Keratinocyte (primary cell): ENCODE measurements around the gene SPTBN1.

Experiments
- CTCF ChIP-seq, 3 experiments: IDR thresholded peaks in 1 of 3; conservative IDR thresholded peaks in 1 of 3; optimal IDR thresholded peaks in 1 of 3; 2 replicates in 2 of 3; 3 replicates in 1 of 3; pipeline versions ENCODE3 to v1.5.1; 2011; ENCODE audit warnings: low read length in 3 of 3, mild to moderate bottlenecking in 3 of 3, moderate library complexity in 2 of 3, control low read depth in 1 of 3, inconsistent platforms in 1 of 3; ENCODE audit not compliant: insufficient read depth in 2 of 3; ENCODE audit errors: extremely low read depth in 1 of 3
- EZH2 ChIP-seq: IDR thresholded peaks from one replicate; pipeline ENCODE4 v1.6.1; 2012; ENCODE audit warnings: inconsistent platforms, mild to moderate bottlenecking, low read length, moderate library complexity

GRCh38 chr2:54543733-54544396 lies 87.7 kb downstream of the SPTBN1 start:
- TF ChIP-seq CTCF (optimal IDR thresholded peaks at IDR 0.05 in 1 of 3, IDR thresholded peaks at IDR 0.05 in 1 of 3, conservative IDR thresholded peaks at IDR 0.05 in 1 of 3; ENCODE audit: extremely low read depth in 1 of 3, insufficient read depth in 2 of 3, low read length in 3 of 3) (no peak), EZH2 (no peak)
